Measurements from ENCODE around the gene IRS1. TPM values are rescaled to one million over a fixed set of nuclear protein-coding genes. Genes with fewer than 3 reads are reported as not detected.
A peak's percentile ranks its signal among the peaks of the same experiment; 100 is the strongest.

IRS1 gene
- total RNA-seq, 1 experiment from 2014 or later = 5.1 TPM

- Histone ChIP-seq H3K4me3 (no peak overlapping the region), H3K36me3 (peaks cover 54% of the 10 kb centered on the region), H3K9me3 (peaks cover 14% of the 10 kb centered on the region), H3K27me3 (no peaks in the 10 kb centered on the region)
- no peak for DNase-seq
Observed at GRCh38 chr2:226776104-226776503, 23.5 kb downstream of the IRS1 start.

- no peak overlapping the region for H3K4me3 ChIP-seq
- no peak for DNase-seq
- peaks cover 60% of the 10 kb centered on the region for H3K36me3 ChIP-seq
- H3K27me3 ChIP-seq = no peaks in the 10 kb centered on the region
- peaks cover 14% of the 10 kb centered on the region for H3K9me3 ChIP-seq
Observed at GRCh38 chr2:226775032-226775509, 24.5 kb downstream of the IRS1 start.

- no peak for DNase-seq
- peaks cover 61% of the 10 kb centered on the region for H3K36me3 ChIP-seq
- no peak overlapping the region for H3K4me3 ChIP-seq
- H3K9me3 ChIP-seq = peaks cover 14% of the 10 kb centered on the region
- H3K27me3 ChIP-seq = no peaks in the 10 kb centered on the region
Observed at GRCh38 chr2:226773291-226773690, 26.3 kb downstream of the IRS1 start.

- H3K9me3 ChIP-seq = peaks cover 14% of the 10 kb centered on the region
- no peak for DNase-seq
- peaks cover 61% of the 10 kb centered on the region for H3K36me3 ChIP-seq
- no peaks in the 10 kb centered on the region for H3K27me3 ChIP-seq
- no peak overlapping the region for H3K4me3 ChIP-seq
Observed at GRCh38 chr2:226772389-226773179, 27.0 kb downstream of the IRS1 start.

- DNase-seq = no peak
- H3K36me3 ChIP-seq = peaks cover 52% of the 10 kb centered on the region
Observed at GRCh38 chr2:226771067-226771466, 28.6 kb downstream of the IRS1 start.

GRCh38 chr2:226767056-226767813 is 32.4 kb downstream of the IRS1 start:
- no peaks in the 10 kb centered on the region; the same call in 1 of the 2 replicates for H3K9me3 ChIP-seq
- H3K4me3 ChIP-seq = no peak overlapping the region
- peaks cover 51% of the 10 kb centered on the region for H3K36me3 ChIP-seq
- DNase-seq = no peak
- no peaks in the 10 kb centered on the region for H3K27me3 ChIP-seq

More at GRCh38 chr2:226771067-226771466, 28.6 kb downstream of the IRS1 start:
- Histone ChIP-seq H3K4me3 (no peak overlapping the region), H3K9me3 (peaks cover 10% of the 10 kb centered on the region), H3K27me3 (no peaks in the 10 kb centered on the region)

GRCh38 chr2:226766352-226767055 is 33.1 kb downstream of the IRS1 start:
- Histone ChIP-seq H3K36me3 (peaks cover 56% of the 10 kb centered on the region), H3K9me3 (peaks cover 5% of the 10 kb centered on the region), H3K27me3 (no peaks in the 10 kb centered on the region), H3K4me3 (no peak overlapping the region)
- no peak for DNase-seq

- Histone ChIP-seq H3K4me3 (no peak overlapping the region), H3K9me3 (peaks cover 7% of the 10 kb centered on the region), H3K27me3 (no peaks in the 10 kb centered on the region), H3K36me3 (peaks cover 39% of the 10 kb centered on the region)
- no peak for DNase-seq
Observed at GRCh38 chr2:226763320-226763719, 36.3 kb downstream of the IRS1 start.

GRCh38 chr2:226761195-226761583 is 38.4 kb downstream of the IRS1 start:
- Histone ChIP-seq H3K9me3 (peaks cover 7% of the 10 kb centered on the region), H3K36me3 (peaks cover 34% of the 10 kb centered on the region), H3K27me3 (no peaks in the 10 kb centered on the region), H3K4me3 (no peak overlapping the region)
- no peak for DNase-seq

GRCh38 chr2:226760412-226761194 is 39.0 kb downstream of the IRS1 start:
- Histone ChIP-seq H3K36me3 (peaks cover 30% of the 10 kb centered on the region), H3K27me3 (no peaks in the 10 kb centered on the region), H3K4me3 (no peak overlapping the region), H3K9me3 (peaks cover 7% of the 10 kb centered on the region)
- DNase-seq = peak; percentile 82

GRCh38 chr2:226759768-226760167 is 39.9 kb downstream of the IRS1 start:
- DNase-seq = no peak
- Histone ChIP-seq H3K27me3 (no peaks in the 10 kb centered on the region), H3K36me3 (peaks cover 22% of the 10 kb centered on the region), H3K4me3 (no peak overlapping the region), H3K9me3 (peaks cover 7% of the 10 kb centered on the region)

GRCh38 chr2:226758921-226759640 is 40.5 kb downstream of the IRS1 start:
- Histone ChIP-seq H3K36me3 (peaks cover 16% of the 10 kb centered on the region), H3K9me3 (peaks cover 7% of the 10 kb centered on the region; the same call in 1 of the 2 replicates), H3K27me3 (no peaks in the 10 kb centered on the region), H3K4me3 (no peak overlapping the region)
- DNase-seq = peak; percentile 54

- DNase-seq = no peak
- no peaks in the 10 kb centered on the region; the same call in none of the 2 replicates for H3K36me3 ChIP-seq
- no peak overlapping the region for H3K4me3 ChIP-seq
- H3K27me3 ChIP-seq = no peaks in the 10 kb centered on the region
- H3K9me3 ChIP-seq = no peaks in the 10 kb centered on the region
Observed at GRCh38 chr2:226756131-226756530, 43.5 kb downstream of the IRS1 start.

GRCh38 chr2:226755631-226756030 is 44.0 kb downstream of the IRS1 start:
- DNase-seq = no peak
- no peaks in the 10 kb centered on the region for H3K9me3 ChIP-seq
- H3K27me3 ChIP-seq = no peaks in the 10 kb centered on the region
- no peaks in the 10 kb centered on the region; the same call in none of the 2 replicates for H3K36me3 ChIP-seq
- H3K4me3 ChIP-seq = no peak overlapping the region

- Histone ChIP-seq H3K36me3 (peaks cover 3% of the 10 kb centered on the region), H3K4me3 (peak overlapping the region; percentile 11; the same call in 1 of the 2 replicates), H3K9me3 (no peaks in the 10 kb centered on the region), H3K27me3 (no peaks in the 10 kb centered on the region)
- DNase-seq = no peak
Observed at GRCh38 chr2:226754821-226755604, 44.6 kb downstream of the IRS1 start.
